BLaER1 (cell line): ENCODE data around the gene PLEKHH2.
A peak's percentile ranks its signal among the peaks of the same experiment; 100 is the strongest.

Source experiments
- H3K27ac ChIP-seq: shearing (Covaris generic); formaldehyde crosslinking; 2 replicates; pipeline ENCODE4 v1.8.1; 2022
- H3K27me3 ChIP-seq: shearing (Covaris generic); formaldehyde crosslinking; 2 replicates; pipeline ENCODE4 v1.8.1; 2022
- H3K36me3 ChIP-seq: shearing (Covaris generic); formaldehyde crosslinking; 2 replicates; pipeline ENCODE4 v1.8.1; 2022
- H3K4me1 ChIP-seq: shearing (Covaris generic); formaldehyde crosslinking; 2 replicates; pipeline ENCODE4 v1.8.1; 2022
- H3K4me2 ChIP-seq: shearing (Covaris generic); formaldehyde crosslinking; 2 replicates; pipeline ENCODE4 v1.8.1; 2022
- H3K4me3 ChIP-seq: shearing (Covaris generic); formaldehyde crosslinking; 2 replicates; pipeline ENCODE4 v1.8.1; 2022
- H3K9ac ChIP-seq: shearing (Covaris generic); formaldehyde crosslinking; 2 replicates; pipeline ENCODE4 v1.8.1; 2022
- H3K9me3 ChIP-seq: shearing (Covaris generic); formaldehyde crosslinking; 2 replicates; pipeline ENCODE4 v1.8.1; 2022
- H4K20me1 ChIP-seq: shearing (Covaris generic); formaldehyde crosslinking; 2 replicates; pipeline ENCODE4 v1.8.1; 2022
- Cebpa-rat ChIP-seq: shearing (Covaris generic); IDR thresholded peaks from 2 replicates; pipeline ENCODE4 v1.8.1; 2022

Gene PLEKHH2

DNA sequence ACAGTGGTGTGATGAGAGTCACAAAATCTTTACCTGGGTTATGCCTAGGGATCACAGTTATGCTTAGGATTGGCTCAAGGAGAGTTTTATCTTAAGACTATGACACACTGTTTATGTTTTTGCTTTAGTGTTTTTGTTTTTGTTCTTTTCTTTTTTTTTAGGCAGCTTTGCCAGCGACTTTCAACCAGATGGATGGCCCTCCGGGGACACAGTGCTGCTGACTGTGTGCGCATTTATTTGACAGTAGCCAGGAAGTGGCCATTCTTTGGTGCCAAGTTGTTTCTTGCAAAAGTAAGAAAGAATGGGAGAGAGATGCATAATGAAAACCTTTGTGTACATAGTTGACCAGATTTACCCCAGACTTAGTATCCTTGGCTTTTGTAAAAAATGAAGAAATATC is 121.7 kb downstream of the PLEKHH2 start:
- no peaks in the 10 kb centered on the region for H3K4me1 ChIP-seq

GRCh38 chr2:43759195-43759594 is 122.1 kb downstream of the PLEKHH2 start:
- no peak overlapping the region for H3K4me3 ChIP-seq
- H4K20me1 ChIP-seq = no peaks in the 10 kb centered on the region
- TF ChIP-seq Cebpa-rat = no peak
- no peaks in the 10 kb centered on the region for H3K9me3 ChIP-seq
- no peaks in the 10 kb centered on the region for H3K4me1 ChIP-seq
- no peaks in the 10 kb centered on the region for H3K27me3 ChIP-seq
- H3K36me3 ChIP-seq = no peaks in the 10 kb centered on the region
- H3K27ac ChIP-seq = no peak overlapping the region
- H3K4me2 ChIP-seq = no peak overlapping the region
- H3K9ac ChIP-seq = no peak overlapping the region

More for the DNA sequence above, 121.7 kb downstream of the PLEKHH2 start:
- no peaks in the 10 kb centered on the region for H3K9me3 ChIP-seq
- no peak overlapping the region for H3K4me2 ChIP-seq
- no peaks in the 10 kb centered on the region for H4K20me1 ChIP-seq
- no peak overlapping the region for H3K4me3 ChIP-seq
- H3K27ac ChIP-seq = no peak overlapping the region
- TF ChIP-seq Cebpa-rat = no peak
- no peaks in the 10 kb centered on the region for H3K27me3 ChIP-seq
- no peaks in the 10 kb centered on the region for H3K36me3 ChIP-seq
- H3K9ac ChIP-seq = no peak overlapping the region

GRCh38 chr2:43762286-43762685 is 125.2 kb downstream of the PLEKHH2 start:
- no peak overlapping the region for H3K4me2 ChIP-seq
- no peak overlapping the region for H3K4me3 ChIP-seq
- H3K36me3 ChIP-seq = no peaks in the 10 kb centered on the region
- H3K27me3 ChIP-seq = no peaks in the 10 kb centered on the region
- no peaks in the 10 kb centered on the region for H4K20me1 ChIP-seq
- TF ChIP-seq Cebpa-rat = no peak
- H3K9ac ChIP-seq = no peak overlapping the region
- H3K4me1 ChIP-seq = no peaks in the 10 kb centered on the region
- H3K9me3 ChIP-seq = no peaks in the 10 kb centered on the region
- H3K27ac ChIP-seq = no peak overlapping the region

- Histone ChIP-seq H3K4me1 (no peaks in the 10 kb centered on the region), H3K9me3 (no peaks in the 10 kb centered on the region), H3K27ac (no peak overlapping the region)
These were observed 126.0 kb downstream of the PLEKHH2 start for GRCh38 chr2:43763091-43763490.

GRCh38 chr2:43764086-43764705 is 127.1 kb downstream of the PLEKHH2 start:
- Histone ChIP-seq H3K4me3 (no peak overlapping the region), H3K36me3 (no peaks in the 10 kb centered on the region), H3K4me1 (no peaks in the 10 kb centered on the region), H3K27ac (no peak overlapping the region), H3K27me3 (no peaks in the 10 kb centered on the region), H3K4me2 (no peak overlapping the region), H3K9me3 (no peaks in the 10 kb centered on the region), H4K20me1 (no peaks in the 10 kb centered on the region), H3K9ac (no peak overlapping the region)
- no peak for TF ChIP-seq Cebpa-rat

More at GRCh38 chr2:43763091-43763490, 126.0 kb downstream of the PLEKHH2 start:
- H3K4me3 ChIP-seq = no peak overlapping the region
- no peaks in the 10 kb centered on the region for H4K20me1 ChIP-seq
- H3K36me3 ChIP-seq = no peaks in the 10 kb centered on the region
- no peak overlapping the region for H3K4me2 ChIP-seq
- no peak overlapping the region for H3K9ac ChIP-seq
- no peak for TF ChIP-seq Cebpa-rat
- no peaks in the 10 kb centered on the region for H3K27me3 ChIP-seq

DNA sequence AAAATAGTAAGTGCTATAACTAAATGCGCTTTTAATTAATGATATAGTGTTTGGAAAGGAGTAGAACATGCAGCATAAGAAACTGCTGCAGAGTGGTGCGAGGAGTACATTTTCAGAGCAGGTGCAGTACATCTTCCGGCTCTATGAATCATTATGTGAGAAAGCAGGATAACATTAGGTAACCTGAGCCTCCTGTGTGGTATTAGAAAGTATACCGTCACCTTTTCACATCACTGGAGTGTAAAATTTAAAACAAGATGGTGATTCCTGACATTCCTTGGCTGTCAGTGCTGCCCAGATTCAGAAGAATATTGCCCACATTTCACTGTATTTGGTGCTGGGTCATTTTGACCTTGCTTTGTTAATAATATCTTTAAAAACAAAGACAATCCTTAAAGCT is 128.9 kb downstream of the PLEKHH2 start:
- Histone ChIP-seq H4K20me1 (no peaks in the 10 kb centered on the region), H3K27ac (no peak overlapping the region), H3K9me3 (no peaks in the 10 kb centered on the region), H3K4me1 (no peaks in the 10 kb centered on the region), H3K4me3 (no peak overlapping the region), H3K36me3 (no peaks in the 10 kb centered on the region), H3K4me2 (no peak overlapping the region), H3K27me3 (no peaks in the 10 kb centered on the region), H3K9ac (no peak overlapping the region)
- no peak for TF ChIP-seq Cebpa-rat

GRCh38 chr2:43773876-43774613 is 137.0 kb downstream of the PLEKHH2 start, which contains the start of gene DYNC2LI1:
Gene DYNC2LI1 (plus strand): TSS chr2:43774039. CDS start chr2:43774139, 100 bp downstream.
- no peaks in the 10 kb centered on the region; the same call in 1 of the 2 replicates for H3K36me3 ChIP-seq
- peak within 1 kb of the TSS; percentile 87 for H3K4me3 ChIP-seq
- no peaks in the 10 kb centered on the region for H3K9me3 ChIP-seq
- H3K27me3 ChIP-seq = no peaks in the 10 kb centered on the region
- H3K9ac ChIP-seq = peak within 1 kb of the TSS; percentile 59
- TF ChIP-seq Cebpa-rat = no peak
- H4K20me1 ChIP-seq = no peaks in the 10 kb centered on the region
- H3K27ac ChIP-seq = no peak within 1 kb of the TSS
- peak within 1 kb of the TSS; percentile 93 for H3K4me2 ChIP-seq
- H3K4me1 ChIP-seq = peaks cover 7% of the 10 kb centered on the region

DNA sequence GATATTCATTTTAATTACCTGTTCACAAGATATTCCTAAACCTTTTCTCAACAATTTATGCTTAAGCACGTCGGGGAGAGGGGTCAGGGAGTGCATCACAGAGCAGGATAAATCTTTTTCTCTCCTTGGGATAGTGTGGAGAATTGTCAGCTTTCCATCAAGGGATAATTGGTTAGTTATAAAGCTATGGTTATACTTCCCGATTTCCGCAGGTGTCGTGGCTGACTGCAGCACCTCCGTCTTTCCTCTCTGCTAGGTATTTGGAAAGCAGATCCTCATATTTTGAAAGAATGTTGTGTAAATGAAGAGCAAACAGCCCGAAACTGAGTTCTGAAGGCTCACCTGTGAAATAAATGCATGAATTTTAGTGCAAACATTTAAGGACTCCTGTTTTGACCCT is 137.6 kb downstream of the PLEKHH2 start:
- Histone ChIP-seq H3K36me3 (peaks cover 5% of the 10 kb centered on the region; the same call in 1 of the 2 replicates), H3K27ac (no peak overlapping the region), H3K4me3 (peak overlapping the region; percentile 87), H3K27me3 (no peaks in the 10 kb centered on the region), H3K4me2 (peak overlapping the region; percentile 93), H3K9ac (peak overlapping the region; percentile 59), H3K4me1 (peaks cover 7% of the 10 kb centered on the region), H4K20me1 (no peaks in the 10 kb centered on the region), H3K9me3 (no peaks in the 10 kb centered on the region)
- TF ChIP-seq Cebpa-rat = no peak

DNA sequence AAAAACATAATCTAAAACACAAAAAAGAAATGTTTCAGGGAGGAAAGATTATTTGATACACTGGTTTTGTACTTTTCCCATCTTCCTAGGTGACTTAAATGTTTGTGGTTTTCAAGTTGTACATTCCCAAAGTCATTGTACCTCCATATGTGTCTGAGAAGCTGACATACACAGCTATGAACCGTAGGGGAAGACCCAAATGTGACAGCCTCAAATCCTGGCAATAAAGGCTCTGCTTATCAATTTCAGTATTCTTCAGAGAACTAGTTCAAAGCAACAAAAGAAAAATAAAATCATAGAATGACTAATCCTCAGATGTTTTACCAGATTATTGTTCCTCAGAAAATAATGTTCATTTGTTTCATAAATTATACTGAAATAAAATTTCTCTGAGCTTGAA is 139.3 kb downstream of the PLEKHH2 start:
- no peak for TF ChIP-seq Cebpa-rat
- Histone ChIP-seq H3K27ac (no peak overlapping the region), H3K4me3 (no peak overlapping the region), H3K4me1 (peaks cover 7% of the 10 kb centered on the region), H3K9ac (no peak overlapping the region), H3K36me3 (peaks cover 5% of the 10 kb centered on the region; the same call in 1 of the 2 replicates), H3K27me3 (no peaks in the 10 kb centered on the region), H4K20me1 (no peaks in the 10 kb centered on the region), H3K9me3 (no peaks in the 10 kb centered on the region), H3K4me2 (no peak overlapping the region)

DNA sequence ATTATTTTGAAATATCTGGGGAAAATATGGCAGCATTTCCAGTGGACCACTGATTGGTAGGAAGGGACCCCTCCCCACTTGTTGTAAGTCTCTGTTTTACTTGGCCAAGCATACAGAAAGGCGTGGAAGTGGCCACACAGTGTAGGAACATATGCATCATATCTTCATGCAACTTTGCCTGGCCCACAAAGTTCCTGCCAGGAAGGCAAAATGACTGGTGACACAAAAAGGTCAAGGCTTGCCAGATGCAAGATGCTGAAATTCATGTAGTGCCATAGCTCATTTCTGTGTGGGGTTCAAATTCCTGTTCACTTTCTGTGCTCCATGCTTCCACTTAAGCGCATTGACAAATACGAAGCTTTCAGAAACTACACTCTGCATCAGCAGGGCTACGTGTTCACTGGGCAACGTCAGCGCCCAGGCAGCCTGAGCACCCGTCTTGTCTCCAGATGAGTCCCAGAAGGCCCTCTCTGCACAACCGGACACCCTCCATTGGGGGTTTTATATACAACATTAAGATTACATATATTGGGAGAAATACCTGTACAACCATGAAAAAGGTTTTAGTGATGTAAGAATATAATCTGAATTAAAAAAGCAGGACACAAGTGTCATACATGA is 140.4 kb downstream of the PLEKHH2 start:
- peaks cover 7% of the 10 kb centered on the region for H3K4me1 ChIP-seq
- H3K4me3 ChIP-seq = no peak overlapping the region
- no peaks in the 10 kb centered on the region for H3K27me3 ChIP-seq
- H3K36me3 ChIP-seq = peaks cover 5% of the 10 kb centered on the region; the same call in 1 of the 2 replicates
- no peak overlapping the region for H3K9ac ChIP-seq
- H3K27ac ChIP-seq = no peak overlapping the region
- TF ChIP-seq Cebpa-rat = no peak
- no peak overlapping the region for H3K4me2 ChIP-seq
- H3K9me3 ChIP-seq = no peaks in the 10 kb centered on the region
- no peaks in the 10 kb centered on the region for H4K20me1 ChIP-seq
